GM12878 (cell line): Measurements from ENCODE around the gene FAM184B. TPM values are rescaled to one million over a fixed set of nuclear protein-coding genes. Genes with fewer than 3 reads are reported as not detected.

Experiments
- ATAC-seq: fragments of 200-7000 bp; cut with Tn5 transposase; 3 replicates; pipeline ENCODE4 v1.9.1; 2020; ENCODE audit warnings: mild to moderate bottlenecking, moderate library complexity
- BruUV-seq: library from RNA; stranded (reverse); fragments of 400-500 nt; replicated peaks from 2 replicates; lab custom pipeline; 2021; lab: Mats Ljungman, UMichigan
- CTCF ChIA-PET: fragments of 300-600 bp; sonication (Branson Sonifier 250); formaldehyde crosslinking; extraction: SDS; loops from one replicate; lab custom pipeline; 2021; ENCODE audit warnings: inconsistent platforms; lab: Yijun Ruan, JAX
- POLR2A ChIA-PET: fragments of 350-600 bp; formaldehyde crosslinking; extraction: SDS; loops from one replicate; lab custom pipeline; 2021; ENCODE audit warnings: inconsistent platforms; lab: Charles Lee
- RAD21 ChIA-PET: fragments of 300-600 bp; sonication (Branson Sonifier 250); formaldehyde crosslinking; loops from one replicate; lab custom pipeline; 2023; ENCODE audit warnings: antibody characterized with exemption; ENCODE audit not compliant: unreplicated experiment; lab: Charles Lee
- SMC1A ChIA-PET: fragments of 300-600 bp; sonication (Branson Sonifier 250); formaldehyde crosslinking; loops from one replicate; lab custom pipeline; 2023; ENCODE audit not compliant: unreplicated experiment, uncharacterized antibody; lab: Charles Lee
- DNase-seq: peaks from one replicate; pipeline ENCODE4 v3.0.0-alpha.2; 2011; ENCODE audit warnings: low read depth, low spot score
- FAIRE-seq: peaks from 3 replicates; lab custom pipeline; 2011; peaks lifted over from hg19 to GRCh38; lab: Jason Lieb, UNC
- H2AFZ ChIP-seq: 2 replicates; pipeline ENCODE4 v1.6.0; 2011; ENCODE audit warnings: low read depth, low read length, control low read depth; ENCODE audit not compliant: control insufficient read depth
- H3K27ac ChIP-seq: 2 replicates; pipeline ENCODE4 v1.5.1; 2011; ENCODE audit warnings: control low read depth; ENCODE audit not compliant: control insufficient read depth, insufficient read depth
- H3K27me3 ChIP-seq, 2 experiments: replicated peaks in 1 of 2; 2 replicates each; pipeline versions ENCODE4 v1.6.0 to v1.6.1; 2011; ENCODE audit warnings: low read length in 1 of 2; ENCODE audit not compliant: control insufficient read depth in 2 of 2, insufficient read depth in 2 of 2
- H3K36me3 ChIP-seq, 2 experiments: 2 replicates each; pipeline ENCODE4 v1.5.1; 2011; ENCODE audit warnings: low read length in 1 of 2; ENCODE audit not compliant: control insufficient read depth in 2 of 2, insufficient read depth in 2 of 2
- H3K4me1 ChIP-seq: 2 replicates; pipeline ENCODE4 v1.6.1; 2011; ENCODE audit warnings: mild to moderate bottlenecking, low read length, moderate library complexity, mixed read lengths; ENCODE audit not compliant: control insufficient read depth, insufficient read depth
- H3K4me2 ChIP-seq: 2 replicates; pipeline ENCODE4 v1.6.0; 2011; ENCODE audit warnings: control low read depth; ENCODE audit not compliant: control insufficient read depth, insufficient read depth
- H3K4me3 ChIP-seq: fragments of 200-600 bp; sonication (generic); 2 replicates; pipeline ENCODE4 v1.5.1; 2016
- H3K79me2 ChIP-seq: 2 replicates; pipeline ENCODE4 v1.6.0; 2011; ENCODE audit warnings: low read length; ENCODE audit not compliant: control insufficient read depth, insufficient read depth
- H3K9ac ChIP-seq: 2 replicates; pipeline ENCODE4 v1.8.0; 2011; ENCODE audit warnings: low read length, control low read depth, mixed read lengths; ENCODE audit not compliant: control insufficient read depth, insufficient read depth
- H3K9me3 ChIP-seq: replicated peaks from 3 replicates; pipeline ENCODE4 v1.5.1; 2011; ENCODE audit warnings: mild to moderate bottlenecking, low read length; ENCODE audit not compliant: control insufficient read depth, insufficient read depth
- H4K20me1 ChIP-seq: 2 replicates; pipeline ENCODE4 v1.6.0; 2011; ENCODE audit not compliant: control insufficient read depth, insufficient read depth
- GABPA ChIP-seq: IDR thresholded peaks from 2 replicates; pipeline ENCODE4 v1.6.1; 2014; ENCODE audit warnings: antibody characterized with exemption, low read depth, mild to moderate bottlenecking, inconsistent platforms
- HDAC6 ChIP-seq: fragments of 200-600 bp; sonication (generic); IDR thresholded peaks from one replicate; pipeline ENCODE4 v1.8.0; 2017; ENCODE audit warnings: antibody characterized with exemption; ENCODE audit not compliant: unreplicated experiment
- HDGF ChIP-seq: fragments of 450-650 bp; IDR thresholded peaks from 2 replicates; pipeline ENCODE4 v1.6.1; 2016; ENCODE audit warnings: antibody characterized with exemption
- MXI1 ChIP-seq: fragments of 150-350 bp; IDR thresholded peaks from 2 replicates; pipeline ENCODE4 v1.6.1; 2011; ENCODE audit warnings: low read depth, mild to moderate bottlenecking, inconsistent platforms, low read length, improper control_type of control experiment
- MYB ChIP-seq: fragments of 150-350 bp; IDR thresholded peaks from 2 replicates; pipeline ENCODE4 v1.6.1; 2014; ENCODE audit warnings: mild to moderate bottlenecking, low read depth, low read length, borderline replicate concordance
- MYC ChIP-seq: IDR thresholded peaks from 2 replicates; pipeline ENCODE4 v1.6.1; 2011; ENCODE audit warnings: mild to moderate bottlenecking, low read length, moderate library complexity, inconsistent platforms; ENCODE audit not compliant: insufficient read depth, insufficient replicate concordance, insufficient read length, severe bottlenecking
- NFIC ChIP-seq: IDR thresholded peaks from 2 replicates; pipeline ENCODE4 v1.6.1; 2012; ENCODE audit warnings: low read depth, mild to moderate bottlenecking, inconsistent platforms, low read length, moderate library complexity
- NFYB ChIP-seq: IDR thresholded peaks from 2 replicates; pipeline ENCODE4 v1.6.1; 2011; ENCODE audit warnings: low read depth, mild to moderate bottlenecking, low read length, improper control_type of control experiment, moderate library complexity; ENCODE audit not compliant: insufficient read depth
- NR2F1 ChIP-seq: fragments of 450-650 bp; conservative IDR thresholded peaks from 2 replicates; pipeline ENCODE4 v1.6.1; 2017; ENCODE audit warnings: mild to moderate bottlenecking
- POLR2A ChIP-seq: IDR thresholded peaks from 2 replicates; pipeline ENCODE4 v1.6.1; 2011; ENCODE audit warnings: low read depth, mild to moderate bottlenecking, low read length
- RAD21 ChIP-seq: IDR thresholded peaks from 2 replicates; pipeline ENCODE4 v1.6.1; 2011; ENCODE audit warnings: mild to moderate bottlenecking, low read depth, low read length, moderate library complexity; ENCODE audit not compliant: insufficient read depth
- RBBP5 ChIP-seq: fragments of 200-600 bp; sonication (generic); conservative IDR thresholded peaks from 2 replicates; pipeline ENCODE4 v1.6.1; 2016
- SMAD1 ChIP-seq: fragments of 450-650 bp; IDR thresholded peaks from 2 replicates; pipeline ENCODE4 v1.6.1; 2018; ENCODE audit warnings: mild to moderate bottlenecking, low read depth; ENCODE audit not compliant: partially characterized antibody
- SP1 ChIP-seq: IDR thresholded peaks from one replicate; pipeline ENCODE4 v1.6.1; 2011; ENCODE audit warnings: low read depth, low read length
- TARDBP ChIP-seq: IDR thresholded peaks from 2 replicates; pipeline ENCODE4 v1.6.1; 2016; ENCODE audit warnings: borderline replicate concordance
- YY1 ChIP-seq: IDR thresholded peaks from 2 replicates; pipeline ENCODE4 v1.6.1; 2011; ENCODE audit warnings: low read depth, mild to moderate bottlenecking, low read length
- ZNF217 ChIP-seq: fragments of 450-650 bp; IDR thresholded peaks from 2 replicates; pipeline ENCODE4 v1.6.1; 2017; ENCODE audit warnings: antibody characterized with exemption, mild to moderate bottlenecking
- ZNF24 ChIP-seq: fragments of 450-650 bp; IDR thresholded peaks from 2 replicates; pipeline ENCODE4 v1.6.1; 2017; ENCODE audit warnings: antibody characterized with exemption, mild to moderate bottlenecking
- WGBS: methylation state at CpG from one replicate; pipeline ENCODE4 v1.1.6; 2016; ENCODE audit warnings: low lambda C conversion rate; ENCODE audit not compliant: insufficient replicate concordance, insufficient coverage; ENCODE audit errors: missing lambda C conversion rate; 5-methylcytosine and 5-hydroxymethylcytosine counted together
- in situ Hi-C: fragments of 300-500 bp; cut with MboI; formaldehyde crosslinking; loops from 9 replicates; pipeline ENCODE4 v1.14.3; 2018; ENCODE audit warnings: mixed read lengths
- intact Hi-C: fragments of 100-400 bp; cut with micrococcal nuclease; formaldehyde crosslinking; loops from one replicate; pipeline ENCODE4 v1.14.2; 2022; ENCODE audit not compliant: unreplicated experiment
- polyA plus RNA-seq, 11 experiments: library from polyadenylated mRNA; depleted of rRNA in 4 of 11; unstranded in 6 of 11; stranded (reverse) in 5 of 11; fragments of >200 nt; fragmentation: Nextera tagmentation in 4 of 11; fragmentation: Illumina TruSeq in 1 of 11; extraction: Ambion mirVana in 4 of 11; extraction: Trizol in 1 of 11; gene quantifications; 1 replicate in 1 of 11; 2 replicates in 10 of 11; pipeline versions ENCODE4 v1.2.1 to v1.2.3, GENCODE V29; 2011 to 2016; ENCODE audit warnings: inconsistent platforms in 2 of 11, missing spikeins in 2 of 11, low read depth in 1 of 11
- total RNA-seq, 4 experiments: library from RNA; depleted of rRNA in 3 of 4; stranded (reverse); fragments of >200 nt in 3 of 4; fragmentation: Illumina TruSeq in 1 of 4; extraction: Trizol in 1 of 4; gene quantifications; 2 replicates each; pipeline versions ENCODE4 v1.2.1 to v1.2.3, GENCODE V29; 2013 to 2021
- TF ChIP-seq, protein P1 (sequence below): IDR thresholded peaks from 2 replicates; pipeline ENCODE4 v1.6.1; 2011; ENCODE audit warnings: low read depth, low read length, improper control_type of control experiment, borderline replicate concordance
- TF ChIP-seq, protein P2 (sequence below): IDR thresholded peaks from 2 replicates; pipeline ENCODE4 v1.6.1; 2011; ENCODE audit warnings: borderline replicate concordance, low read depth, mild to moderate bottlenecking, moderate library complexity, low read length; ENCODE audit not compliant: insufficient read depth, poor library complexity, severe bottlenecking
- TF ChIP-seq, protein P3 (sequence below): IDR thresholded peaks from 2 replicates; pipeline ENCODE4 v1.6.1; 2012; ENCODE audit warnings: low read depth, low read length, improper control_type of control experiment

Gene FAM184B
- total and polyA plus RNA-seq, 10 of the 15 experiments (the other 5 are each of a cell fraction or from before 2014, with no cell fraction given) = under 0.01 TPM; not detected in 9

DNA sequence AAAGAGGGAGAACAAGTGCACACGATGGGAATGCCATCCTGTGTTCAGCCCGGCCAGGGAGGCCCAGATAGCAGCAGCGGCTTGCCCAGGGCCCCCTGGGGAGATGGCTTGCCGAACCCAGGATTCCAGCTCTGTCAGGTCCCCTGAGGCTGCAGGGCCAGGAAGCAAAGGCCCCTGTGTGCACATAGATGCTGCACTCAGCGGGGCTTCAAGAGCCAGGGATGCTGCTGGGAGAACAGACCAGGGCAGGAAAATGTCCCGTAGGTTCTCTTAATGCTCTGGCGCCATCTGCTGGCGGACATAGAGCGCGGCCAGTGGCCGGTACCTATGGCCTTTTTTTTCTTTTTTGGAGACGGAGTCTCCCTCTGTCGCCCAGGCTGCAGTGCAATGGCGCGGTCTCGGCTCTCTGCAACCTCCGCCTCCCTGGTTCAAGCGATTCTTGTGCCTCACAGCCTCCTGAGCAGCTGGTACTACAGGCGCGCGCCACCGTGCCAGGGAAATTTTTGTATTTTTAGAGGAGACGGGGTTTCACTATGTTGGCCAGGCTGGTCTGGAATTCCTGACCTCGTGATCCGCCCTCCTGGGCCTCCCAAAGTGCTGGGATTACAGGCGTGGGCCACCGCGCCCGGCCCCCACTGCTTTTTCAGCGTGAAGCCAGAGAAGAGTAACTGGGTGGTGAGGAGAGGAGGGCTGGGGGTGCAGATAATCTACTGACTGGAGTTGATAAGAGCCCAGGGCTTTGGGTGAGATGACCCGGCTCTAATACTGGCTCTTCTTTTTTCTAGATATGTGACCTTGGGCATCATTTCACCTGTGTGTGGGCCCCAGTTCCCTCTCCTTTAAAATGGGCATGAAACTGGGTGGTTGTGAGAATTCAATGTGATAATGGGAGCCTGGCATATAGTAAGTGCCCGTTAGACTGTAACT lies 144.5 kb downstream of the FAM184B start:
- Histone ChIP-seq H3K79me2 (no peaks in the 10 kb centered on the region), H3K27ac (no peak overlapping the region), H3K4me3 (no peak overlapping the region), H3K9ac (no peak overlapping the region), H3K36me3 (peaks cover 0 to 4% of the 10 kb centered on the region in 2 experiments; a peak in 3 of 4 replicates), H2AFZ (no peak overlapping the region), H4K20me1 (no peaks in the 10 kb centered on the region), H3K27me3 (no peaks in the 10 kb centered on the region), H3K9me3 (no peaks in the 10 kb centered on the region), H3K4me2 (no peak overlapping the region), H3K4me1 (no peaks in the 10 kb centered on the region)
- ChIA-PET POLR2A (interaction anchor here (0.6 kb wide), 1 partner anchor 44 kb away, joined by 4 read pairs; no protein-coding TSS in a partner anchor), RAD21 (interaction anchor here (1.0 to 3.7 kb wide), 2 partner anchors 88 kb away, joined by 5 to 17 read pairs; no protein-coding TSS in a partner anchor), CTCF (interaction anchor here (0.9 to 4.9 kb wide), 8 partner anchors 10 to 171 kb away, joined by 3 to 70 read pairs (median 4); no protein-coding TSS in a partner anchor), SMC1A (interaction anchor here (0.6 to 3.8 kb wide), 5 partner anchors 41 to 168 kb away, joined by 3 to 32 read pairs (median 7); no protein-coding TSS in a partner anchor)
- peak; percentile 99 for ATAC-seq
- 47% methylated on average over 32 of the region's 32 CpGs for WGBS
- peak; percentile 84 for FAIRE-seq
- no peak for DNase-seq
- in situ Hi-C loops = loop anchor here (5.0 to 10.0 kb wide), 2 partner anchors 90 to 958 kb away; no protein-coding TSS in a partner anchor
- BruUV-seq = no TSS peak
- intact Hi-C loops = loop anchor here (1.0 to 5.0 kb wide), 3 partner anchors 88 to 955 kb away; no protein-coding TSS in a partner anchor
- TF ChIP-seq SP1 (no peak), HDGF (no peak), NR2F1 (no peak), NFIC (no peak), HDAC6 (no peak), NFYB (no peak), MXI1 (no peak), ZNF24 (no peak), ZNF217 (no peak), SMAD1 (no peak), RAD21 (peak; percentile 80), MYC (no peak), RBBP5 (no peak), YY1 (peak; percentile 78), TARDBP (no peak), MYB (no peak), GABPA (no peak), POLR2A (peak; percentile 50)
- TF ChIP-seq, protein P1, sequence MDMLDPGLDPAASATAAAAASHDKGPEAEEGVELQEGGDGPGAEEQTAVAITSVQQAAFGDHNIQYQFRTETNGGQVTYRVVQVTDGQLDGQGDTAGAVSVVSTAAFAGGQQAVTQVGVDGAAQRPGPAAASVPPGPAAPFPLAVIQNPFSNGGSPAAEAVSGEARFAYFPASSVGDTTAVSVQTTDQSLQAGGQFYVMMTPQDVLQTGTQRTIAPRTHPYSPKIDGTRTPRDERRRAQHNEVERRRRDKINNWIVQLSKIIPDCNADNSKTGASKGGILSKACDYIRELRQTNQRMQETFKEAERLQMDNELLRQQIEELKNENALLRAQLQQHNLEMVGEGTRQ = no peak
- TF ChIP-seq, protein P2, sequence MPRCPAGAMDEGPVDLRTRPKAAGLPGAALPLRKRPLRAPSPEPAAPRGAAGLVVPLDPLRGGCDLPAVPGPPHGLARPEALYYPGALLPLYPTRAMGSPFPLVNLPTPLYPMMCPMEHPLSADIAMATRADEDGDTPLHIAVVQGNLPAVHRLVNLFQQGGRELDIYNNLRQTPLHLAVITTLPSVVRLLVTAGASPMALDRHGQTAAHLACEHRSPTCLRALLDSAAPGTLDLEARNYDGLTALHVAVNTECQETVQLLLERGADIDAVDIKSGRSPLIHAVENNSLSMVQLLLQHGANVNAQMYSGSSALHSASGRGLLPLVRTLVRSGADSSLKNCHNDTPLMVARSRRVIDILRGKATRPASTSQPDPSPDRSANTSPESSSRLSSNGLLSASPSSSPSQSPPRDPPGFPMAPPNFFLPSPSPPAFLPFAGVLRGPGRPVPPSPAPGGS = no peak
- TF ChIP-seq, protein P3, sequence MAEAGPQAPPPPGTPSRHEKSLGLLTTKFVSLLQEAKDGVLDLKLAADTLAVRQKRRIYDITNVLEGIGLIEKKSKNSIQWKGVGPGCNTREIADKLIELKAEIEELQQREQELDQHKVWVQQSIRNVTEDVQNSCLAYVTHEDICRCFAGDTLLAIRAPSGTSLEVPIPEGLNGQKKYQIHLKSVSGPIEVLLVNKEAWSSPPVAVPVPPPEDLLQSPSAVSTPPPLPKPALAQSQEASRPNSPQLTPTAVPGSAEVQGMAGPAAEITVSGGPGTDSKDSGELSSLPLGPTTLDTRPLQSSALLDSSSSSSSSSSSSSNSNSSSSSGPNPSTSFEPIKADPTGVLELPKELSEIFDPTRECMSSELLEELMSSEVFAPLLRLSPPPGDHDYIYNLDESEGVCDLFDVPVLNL = no peak
